ENCODE results near the gene SUGCT.

SUGCT gene

GRCh38 chr7:40723829-40724228 is 589.0 kb downstream of the SUGCT start:
- H3K27me3 ChIP-seq (ENCODE audit: control insufficient read depth, insufficient read depth, low read length), result no peaks in the 10 kb centered on the region
- H3K4me1 ChIP-seq (ENCODE audit: control insufficient read depth, insufficient read depth, low read length), result peaks cover 14% of the 10 kb centered on the region
- no peaks in the 10 kb centered on the region for H3K9me3 ChIP-seq (replicated peaks; ENCODE audit: low read length)
- no peak overlapping the region for H3K4me3 ChIP-seq (ENCODE audit: low read length)
- H3K36me3 ChIP-seq (ENCODE audit: insufficient read depth, low read length), result no peaks in the 10 kb centered on the region
- H3K9ac ChIP-seq (ENCODE audit: low read depth, low read length), result no peak overlapping the region
- no peak overlapping the region for H3K4me2 ChIP-seq (ENCODE audit: low read length)

GRCh38 chr7:40726559-40726958 is 591.8 kb downstream of the SUGCT start:
- H3K9me3 ChIP-seq (replicated peaks; ENCODE audit: low read length), result no peaks in the 10 kb centered on the region
- no peak overlapping the region for H3K4me2 ChIP-seq (ENCODE audit: low read length)
- H3K9ac ChIP-seq (ENCODE audit: low read depth, low read length), result no peak overlapping the region
- H3K4me3 ChIP-seq (ENCODE audit: low read length), result no peak overlapping the region
- H3K36me3 ChIP-seq (ENCODE audit: insufficient read depth, low read length), result no peaks in the 10 kb centered on the region
- H3K4me1 ChIP-seq (ENCODE audit: control insufficient read depth, insufficient read depth, low read length), result peaks cover 3% of the 10 kb centered on the region
- no peaks in the 10 kb centered on the region for H3K27me3 ChIP-seq (ENCODE audit: control insufficient read depth, insufficient read depth, low read length)

- H3K4me2 ChIP-seq (ENCODE audit: low read length), result no peak overlapping the region
- H3K4me1 ChIP-seq (ENCODE audit: control insufficient read depth, insufficient read depth, low read length), result no peaks in the 10 kb centered on the region
- no peaks in the 10 kb centered on the region for H3K36me3 ChIP-seq (ENCODE audit: insufficient read depth, low read length)
- H3K4me3 ChIP-seq (ENCODE audit: low read length), result no peak overlapping the region
- H3K9ac ChIP-seq (ENCODE audit: low read depth, low read length), result no peak overlapping the region
- no peaks in the 10 kb centered on the region for H3K27me3 ChIP-seq (ENCODE audit: control insufficient read depth, insufficient read depth, low read length)
- no peaks in the 10 kb centered on the region for H3K9me3 ChIP-seq (replicated peaks; ENCODE audit: low read length)
These were observed 598.3 kb downstream of the SUGCT start for GRCh38 chr7:40733114-40733513.

- Histone ChIP-seq H3K4me2 (ENCODE audit: low read length) (no peak overlapping the region), H3K9me3 (replicated peaks; ENCODE audit: low read length) (no peaks in the 10 kb centered on the region), H3K27me3 (ENCODE audit: control insufficient read depth, insufficient read depth, low read length) (no peaks in the 10 kb centered on the region), H3K36me3 (ENCODE audit: insufficient read depth, low read length) (no peaks in the 10 kb centered on the region), H3K4me3 (ENCODE audit: low read length) (no peak overlapping the region), H3K9ac (ENCODE audit: low read depth, low read length) (no peak overlapping the region), H3K4me1 (ENCODE audit: control insufficient read depth, insufficient read depth, low read length) (no peaks in the 10 kb centered on the region)
These were observed 598.8 kb downstream of the SUGCT start for GRCh38 chr7:40733578-40733977.

GRCh38 chr7:40739257-40739656 is 604.5 kb downstream of the SUGCT start:
- H3K9ac ChIP-seq (ENCODE audit: low read depth, low read length), result no peak overlapping the region
- H3K4me1 ChIP-seq (ENCODE audit: control insufficient read depth, insufficient read depth, low read length), result no peaks in the 10 kb centered on the region
- no peaks in the 10 kb centered on the region for H3K36me3 ChIP-seq (ENCODE audit: insufficient read depth, low read length)
- H3K9me3 ChIP-seq (replicated peaks; ENCODE audit: low read length), result no peaks in the 10 kb centered on the region
- H3K27me3 ChIP-seq (ENCODE audit: control insufficient read depth, insufficient read depth, low read length), result no peaks in the 10 kb centered on the region
- no peak overlapping the region for H3K4me2 ChIP-seq (ENCODE audit: low read length)
- H3K4me3 ChIP-seq (ENCODE audit: low read length), result no peak overlapping the region

- H3K27me3 ChIP-seq (ENCODE audit: control insufficient read depth, insufficient read depth, low read length), result no peaks in the 10 kb centered on the region
- peaks cover 6% of the 10 kb centered on the region for H3K4me1 ChIP-seq (ENCODE audit: control insufficient read depth, insufficient read depth, low read length)
- H3K4me2 ChIP-seq (ENCODE audit: low read length), result no peak overlapping the region
- no peak overlapping the region for H3K9ac ChIP-seq (ENCODE audit: low read depth, low read length)
- no peaks in the 10 kb centered on the region for H3K36me3 ChIP-seq (ENCODE audit: insufficient read depth, low read length)
- H3K9me3 ChIP-seq (replicated peaks; ENCODE audit: low read length), result no peaks in the 10 kb centered on the region
- H3K4me3 ChIP-seq (ENCODE audit: low read length), result no peak overlapping the region
These were observed 607.5 kb downstream of the SUGCT start for GRCh38 chr7:40742270-40742669.

- no peak overlapping the region for H3K9ac ChIP-seq (ENCODE audit: low read depth, low read length)
- no peaks in the 10 kb centered on the region for H3K27me3 ChIP-seq (ENCODE audit: control insufficient read depth, insufficient read depth, low read length)
- H3K4me2 ChIP-seq (ENCODE audit: low read length), result peak overlapping the region; percentile 26
- H3K9me3 ChIP-seq (replicated peaks; ENCODE audit: low read length), result no peaks in the 10 kb centered on the region
- H3K4me3 ChIP-seq (ENCODE audit: low read length), result no peak overlapping the region
- H3K4me1 ChIP-seq (ENCODE audit: control insufficient read depth, insufficient read depth, low read length), result peaks cover 25% of the 10 kb centered on the region
- no peaks in the 10 kb centered on the region for H3K36me3 ChIP-seq (ENCODE audit: insufficient read depth, low read length)
These were observed 612.2 kb downstream of the SUGCT start for GRCh38 chr7:40746841-40747556.

- Histone ChIP-seq H3K27me3 (ENCODE audit: control insufficient read depth, insufficient read depth, low read length) (no peaks in the 10 kb centered on the region), H3K9ac (ENCODE audit: low read depth, low read length) (no peak overlapping the region), H3K4me2 (ENCODE audit: low read length) (peak overlapping the region; percentile 26), H3K9me3 (replicated peaks; ENCODE audit: low read length) (no peaks in the 10 kb centered on the region), H3K4me3 (ENCODE audit: low read length) (no peak overlapping the region), H3K4me1 (ENCODE audit: control insufficient read depth, insufficient read depth, low read length) (peaks cover 25% of the 10 kb centered on the region), H3K36me3 (ENCODE audit: insufficient read depth, low read length) (no peaks in the 10 kb centered on the region)
These were observed 613.1 kb downstream of the SUGCT start for GRCh38 chr7:40747856-40748255.

GRCh38 chr7:40749877-40750276 is 615.1 kb downstream of the SUGCT start:
- Histone ChIP-seq H3K9me3 (replicated peaks; ENCODE audit: low read length) (no peaks in the 10 kb centered on the region), H3K4me1 (ENCODE audit: control insufficient read depth, insufficient read depth, low read length) (peaks cover 25% of the 10 kb centered on the region), H3K27me3 (ENCODE audit: control insufficient read depth, insufficient read depth, low read length) (no peaks in the 10 kb centered on the region), H3K36me3 (ENCODE audit: insufficient read depth, low read length) (no peaks in the 10 kb centered on the region), H3K4me2 (ENCODE audit: low read length) (peak overlapping the region; percentile 16), H3K9ac (ENCODE audit: low read depth, low read length) (peak overlapping the region; percentile 10), H3K4me3 (ENCODE audit: low read length) (no peak overlapping the region)

- H3K4me2 ChIP-seq (ENCODE audit: low read length), result no peak overlapping the region
These were observed 618.6 kb downstream of the SUGCT start for GRCh38 chr7:40753455-40753854.

GRCh38 chr7:40755438-40755837 is 620.6 kb downstream of the SUGCT start:
- H3K27me3 ChIP-seq (ENCODE audit: control insufficient read depth, insufficient read depth, low read length), result no peaks in the 10 kb centered on the region
- no peak overlapping the region for H3K4me2 ChIP-seq (ENCODE audit: low read length)
- H3K4me1 ChIP-seq (ENCODE audit: control insufficient read depth, insufficient read depth, low read length), result no peaks in the 10 kb centered on the region
- H3K4me3 ChIP-seq (ENCODE audit: low read length), result no peak overlapping the region
- no peak overlapping the region for H3K9ac ChIP-seq (ENCODE audit: low read depth, low read length)
- no peaks in the 10 kb centered on the region for H3K36me3 ChIP-seq (ENCODE audit: insufficient read depth, low read length)
- H3K9me3 ChIP-seq (replicated peaks; ENCODE audit: low read length), result no peaks in the 10 kb centered on the region

More at GRCh38 chr7:40753455-40753854, 618.6 kb downstream of the SUGCT start:
- no peak overlapping the region for H3K9ac ChIP-seq (ENCODE audit: low read depth, low read length)
- H3K36me3 ChIP-seq (ENCODE audit: insufficient read depth, low read length), result no peaks in the 10 kb centered on the region
- H3K4me1 ChIP-seq (ENCODE audit: control insufficient read depth, insufficient read depth, low read length), result peaks cover 12% of the 10 kb centered on the region
- no peaks in the 10 kb centered on the region for H3K9me3 ChIP-seq (replicated peaks; ENCODE audit: low read length)
- no peaks in the 10 kb centered on the region for H3K27me3 ChIP-seq (ENCODE audit: control insufficient read depth, insufficient read depth, low read length)
- no peak overlapping the region for H3K4me3 ChIP-seq (ENCODE audit: low read length)

GRCh38 chr7:40757109-40757508 is 622.3 kb downstream of the SUGCT start:
- Histone ChIP-seq H3K4me1 (ENCODE audit: control insufficient read depth, insufficient read depth, low read length) (no peaks in the 10 kb centered on the region), H3K9ac (ENCODE audit: low read depth, low read length) (no peak overlapping the region), H3K27me3 (ENCODE audit: control insufficient read depth, insufficient read depth, low read length) (no peaks in the 10 kb centered on the region), H3K4me2 (ENCODE audit: low read length) (no peak overlapping the region), H3K36me3 (ENCODE audit: insufficient read depth, low read length) (no peaks in the 10 kb centered on the region), H3K4me3 (ENCODE audit: low read length) (no peak overlapping the region), H3K9me3 (replicated peaks; ENCODE audit: low read length) (no peaks in the 10 kb centered on the region)

Data from skeletal muscle satellite cell (primary cell).